HepG2 (cell line): Measurements from ENCODE around the gene KLF12. TPM values are rescaled to one million over a fixed set of nuclear protein-coding genes. Genes with fewer than 3 reads are reported as not detected.

Experiments
- ATAD3A ChIP-seq: sonication (generic); formaldehyde crosslinking; IDR thresholded peaks from 2 replicates; pipeline ENCODE4 v1.4.0; 2020; ENCODE audit warnings: missing genetic modification reagents
- CENPT ChIP-seq: sonication (generic); formaldehyde crosslinking; IDR thresholded peaks from 2 replicates; pipeline ENCODE4 v1.8.0; 2022; ENCODE audit warnings: low read depth, mild to moderate bottlenecking, moderate library complexity, missing genetic modification reagents
- HNF4A ChIP-seq: sonication (generic); formaldehyde crosslinking; IDR thresholded peaks from 2 replicates; pipeline ENCODE4 v1.4.0; 2020; ENCODE audit warnings: missing genetic modification reagents
- HNF4G ChIP-seq, 2 experiments: sonication (generic) in 1 of 2; formaldehyde crosslinking in 1 of 2; IDR thresholded peaks; 2 replicates each; pipeline versions ENCODE4 v1.4.0 to v1.6.1; 2011 to 2020; ENCODE audit warnings: borderline replicate concordance in 2 of 2, low read depth in 2 of 2, mild to moderate bottlenecking in 2 of 2, low read length in 1 of 2, missing genetic modification reagents in 1 of 2, moderate library complexity in 1 of 2
- NFIC ChIP-seq: IDR thresholded peaks from 2 replicates; pipeline ENCODE4 v1.6.1; 2012; ENCODE audit warnings: mild to moderate bottlenecking, low read length, inconsistent platforms
- RAD21 ChIP-seq: fragments of 450-650 bp; formaldehyde crosslinking; IDR thresholded peaks from 2 replicates; pipeline ENCODE4 v1.5.0; 2020; ENCODE audit warnings: mild to moderate bottlenecking
- SOX6 ChIP-seq, 2 experiments: fragments of 450-650 bp in 1 of 2; sonication (generic) in 1 of 2; formaldehyde crosslinking in 1 of 2; IDR thresholded peaks; 2 replicates each; pipeline versions ENCODE4 v1.4.0 to v1.6.1; 2017 to 2020; ENCODE audit warnings: antibody characterized with exemption in 1 of 2, mild to moderate bottlenecking in 1 of 2, missing genetic modification reagents in 1 of 2
- WIZ ChIP-seq: sonication (generic); formaldehyde crosslinking; IDR thresholded peaks from 2 replicates; pipeline ENCODE4 v1.5.1; 2020; ENCODE audit warnings: mild to moderate bottlenecking, missing genetic modification reagents
- ZNF253 ChIP-seq: sonication (generic); formaldehyde crosslinking; IDR thresholded peaks from 2 replicates; pipeline ENCODE4 v1.8.0; 2022; ENCODE audit warnings: mild to moderate bottlenecking, missing genetic modification reagents, borderline replicate concordance
- ZNF563 ChIP-seq: sonication (generic); formaldehyde crosslinking; IDR thresholded peaks from 2 replicates; pipeline ENCODE4 v1.8.0; 2022; ENCODE audit warnings: mild to moderate bottlenecking, moderate library complexity, missing genetic modification reagents
- polyA plus RNA-seq, 8 experiments: library from polyadenylated mRNA; depleted of rRNA in 3 of 8; stranded (reverse) in 7 of 8; unstranded in 1 of 8; fragments of >200 nt; fragmentation: Illumina TruSeq in 4 of 8; extraction: Trizol in 4 of 8; gene quantifications; 2 replicates each; pipeline versions ENCODE4 v1.2.1 to v1.2.3, GENCODE V29; 2011 to 2016; ENCODE audit warnings: low read depth in 4 of 8, missing spikeins in 1 of 8, mixed read lengths in 1 of 8; ENCODE audit not compliant: insufficient read depth in 1 of 8
- total RNA-seq, 5 experiments: library from RNA; depleted of rRNA; stranded (reverse); fragments of >200 nt; fragmentation: Illumina TruSeq; extraction: Trizol; gene quantifications; 2 replicates each; pipeline ENCODE4 v1.2.3, GENCODE V29; 2016; ENCODE audit warnings: low read depth in 1 of 5
- TF ChIP-seq, protein P1 (sequence below): sonication (generic); formaldehyde crosslinking; IDR thresholded peaks from 2 replicates; pipeline ENCODE4 v1.5.1; 2020; ENCODE audit warnings: mild to moderate bottlenecking, missing genetic modification reagents
- TF ChIP-seq, protein P2 (sequence below): sonication (generic); formaldehyde crosslinking; IDR thresholded peaks from 2 replicates; pipeline ENCODE4 v1.9.0; 2021; ENCODE audit warnings: mild to moderate bottlenecking, missing genetic modification reagents
- TF ChIP-seq, protein P3 (sequence below): sonication (generic); formaldehyde crosslinking; conservative IDR thresholded peaks from 2 replicates; pipeline ENCODE4 v1.4.0; 2020; ENCODE audit warnings: mild to moderate bottlenecking, missing genetic modification reagents, moderate library complexity

KLF12 gene
- total and polyA plus RNA-seq, 2 of the 13 experiments (the other 11 are each of a cell fraction or from before 2014, with no cell fraction given): 0.66 to 1.5 TPM

DNA sequence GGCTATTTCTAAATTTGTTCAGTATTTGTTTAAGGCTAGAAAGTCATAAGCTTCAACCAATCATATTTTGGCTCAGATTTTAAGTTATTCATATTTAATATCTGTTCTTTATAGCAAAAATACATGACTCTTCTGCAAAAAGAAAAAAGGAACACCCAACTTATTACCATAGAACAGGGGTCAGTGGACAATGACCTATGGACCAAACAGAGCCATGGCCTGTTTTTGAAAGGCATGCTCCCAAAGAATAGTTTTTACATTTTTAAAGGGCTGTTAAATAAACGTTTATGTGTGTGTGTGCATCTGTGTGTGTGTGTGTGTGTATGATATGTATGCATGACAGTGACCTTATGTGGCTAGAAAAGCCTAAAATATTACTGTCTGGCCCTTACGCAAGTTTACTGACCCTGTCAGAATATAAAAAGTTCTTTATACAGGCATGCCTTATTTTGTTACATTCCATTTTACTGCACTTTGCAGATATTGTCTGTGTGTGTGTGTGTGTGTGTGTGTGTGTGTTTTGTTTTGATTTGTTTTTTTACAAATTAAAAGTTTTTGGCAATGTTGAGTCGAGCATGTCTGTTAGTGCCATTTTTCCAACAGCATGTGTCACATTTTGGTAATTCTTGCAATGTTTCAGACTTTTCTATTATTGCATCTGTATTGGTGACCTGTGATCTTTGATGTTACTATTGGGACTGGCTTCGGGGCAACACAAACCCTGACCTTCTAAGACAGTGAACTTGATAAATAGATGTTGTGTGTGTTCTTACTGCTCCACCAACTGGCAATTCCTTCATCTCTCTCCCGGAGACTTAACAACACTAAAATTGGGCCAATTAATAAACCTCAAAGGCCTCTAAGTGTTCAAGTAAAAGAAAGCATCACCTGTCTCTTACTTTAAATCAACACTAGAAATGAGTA is 22.0 kb downstream of the KLF12 start (continued):
- TF ChIP-seq, protein P1, sequence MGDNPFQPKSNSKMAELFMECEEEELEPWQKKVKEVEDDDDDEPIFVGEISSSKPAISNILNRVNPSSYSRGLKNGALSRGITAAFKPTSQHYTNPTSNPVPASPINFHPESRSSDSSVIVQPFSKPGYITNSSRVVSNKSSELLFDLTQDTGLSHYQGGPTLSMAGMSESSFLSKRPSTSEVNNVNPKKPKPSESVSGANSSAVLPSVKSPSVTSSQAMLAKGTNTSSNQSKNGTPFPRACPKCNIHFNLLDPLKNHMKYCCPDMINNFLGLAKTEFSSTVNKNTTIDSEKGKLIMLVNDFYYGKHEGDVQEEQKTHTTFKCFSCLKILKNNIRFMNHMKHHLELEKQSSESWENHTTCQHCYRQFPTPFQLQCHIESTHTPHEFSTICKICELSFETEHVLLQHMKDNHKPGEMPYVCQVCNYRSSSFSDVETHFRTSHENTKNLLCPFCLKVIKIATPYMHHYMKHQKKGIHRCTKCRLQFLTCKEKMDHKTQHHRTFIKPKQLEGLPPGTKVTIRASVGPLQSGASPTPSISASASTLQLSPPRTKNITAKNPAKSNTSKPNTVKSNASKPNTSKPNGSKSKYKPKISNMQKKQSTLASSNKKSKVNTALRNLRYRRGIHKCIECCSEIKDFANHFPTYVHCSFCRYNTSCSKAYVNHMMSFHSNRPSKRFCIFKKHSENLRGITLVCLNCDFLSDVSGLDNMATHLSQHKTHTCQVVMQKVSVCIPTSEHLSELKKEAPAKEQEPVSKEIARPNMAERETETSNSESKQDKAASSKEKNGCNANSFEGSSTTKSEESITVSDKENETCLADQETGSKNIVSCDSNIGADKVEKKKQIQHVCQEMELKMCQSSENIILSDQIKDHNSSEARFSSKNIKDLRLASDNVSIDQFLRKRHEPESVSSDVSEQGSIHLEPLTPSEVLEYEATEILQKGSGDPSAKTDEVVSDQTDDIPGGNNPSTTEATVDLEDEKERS: 0 out of 2 replicates have a peak, but pooled peaks have one; percentile 37
- TF ChIP-seq ZNF253: no peak
- TF ChIP-seq NFIC: 0 out of 2 replicates have a peak, but pooled peaks have one; percentile 16
- TF ChIP-seq WIZ: no peak
- no peak for TF ChIP-seq RAD21 (CRISPR knock-in tag)
- peak; percentile 62 for TF ChIP-seq HNF4A (CRISPR knock-in tag)
- TF ChIP-seq, protein P2, sequence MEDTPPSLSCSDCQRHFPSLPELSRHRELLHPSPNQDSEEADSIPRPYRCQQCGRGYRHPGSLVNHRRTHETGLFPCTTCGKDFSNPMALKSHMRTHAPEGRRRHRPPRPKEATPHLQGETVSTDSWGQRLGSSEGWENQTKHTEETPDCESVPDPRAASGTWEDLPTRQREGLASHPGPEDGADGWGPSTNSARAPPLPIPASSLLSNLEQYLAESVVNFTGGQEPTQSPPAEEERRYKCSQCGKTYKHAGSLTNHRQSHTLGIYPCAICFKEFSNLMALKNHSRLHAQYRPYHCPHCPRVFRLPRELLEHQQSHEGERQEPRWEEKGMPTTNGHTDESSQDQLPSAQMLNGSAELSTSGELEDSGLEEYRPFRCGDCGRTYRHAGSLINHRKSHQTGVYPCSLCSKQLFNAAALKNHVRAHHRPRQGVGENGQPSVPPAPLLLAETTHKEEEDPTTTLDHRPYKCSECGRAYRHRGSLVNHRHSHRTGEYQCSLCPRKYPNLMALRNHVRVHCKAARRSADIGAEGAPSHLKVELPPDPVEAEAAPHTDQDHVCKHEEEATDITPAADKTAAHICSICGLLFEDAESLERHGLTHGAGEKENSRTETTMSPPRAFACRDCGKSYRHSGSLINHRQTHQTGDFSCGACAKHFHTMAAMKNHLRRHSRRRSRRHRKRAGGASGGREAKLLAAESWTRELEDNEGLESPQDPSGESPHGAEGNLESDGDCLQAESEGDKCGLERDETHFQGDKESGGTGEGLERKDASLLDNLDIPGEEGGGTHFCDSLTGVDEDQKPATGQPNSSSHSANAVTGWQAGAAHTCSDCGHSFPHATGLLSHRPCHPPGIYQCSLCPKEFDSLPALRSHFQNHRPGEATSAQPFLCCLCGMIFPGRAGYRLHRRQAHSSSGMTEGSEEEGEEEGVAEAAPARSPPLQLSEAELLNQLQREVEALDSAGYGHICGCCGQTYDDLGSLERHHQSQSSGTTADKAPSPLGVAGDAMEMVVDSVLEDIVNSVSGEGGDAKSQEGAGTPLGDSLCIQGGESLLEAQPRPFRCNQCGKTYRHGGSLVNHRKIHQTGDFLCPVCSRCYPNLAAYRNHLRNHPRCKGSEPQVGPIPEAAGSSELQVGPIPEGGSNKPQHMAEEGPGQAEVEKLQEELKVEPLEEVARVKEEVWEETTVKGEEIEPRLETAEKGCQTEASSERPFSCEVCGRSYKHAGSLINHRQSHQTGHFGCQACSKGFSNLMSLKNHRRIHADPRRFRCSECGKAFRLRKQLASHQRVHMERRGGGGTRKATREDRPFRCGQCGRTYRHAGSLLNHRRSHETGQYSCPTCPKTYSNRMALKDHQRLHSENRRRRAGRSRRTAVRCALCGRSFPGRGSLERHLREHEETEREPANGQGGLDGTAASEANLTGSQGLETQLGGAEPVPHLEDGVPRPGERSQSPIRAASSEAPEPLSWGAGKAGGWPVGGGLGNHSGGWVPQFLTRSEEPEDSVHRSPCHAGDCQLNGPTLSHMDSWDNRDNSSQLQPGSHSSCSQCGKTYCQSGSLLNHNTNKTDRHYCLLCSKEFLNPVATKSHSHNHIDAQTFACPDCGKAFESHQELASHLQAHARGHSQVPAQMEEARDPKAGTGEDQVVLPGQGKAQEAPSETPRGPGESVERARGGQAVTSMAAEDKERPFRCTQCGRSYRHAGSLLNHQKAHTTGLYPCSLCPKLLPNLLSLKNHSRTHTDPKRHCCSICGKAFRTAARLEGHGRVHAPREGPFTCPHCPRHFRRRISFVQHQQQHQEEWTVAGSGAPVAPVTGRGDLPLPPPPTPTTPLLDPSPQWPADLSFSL (CRISPR knock-in tag): peak; percentile 72; the same call in 1 of the 2 replicates
- TF ChIP-seq ZNF563: no peak
- no peak for TF ChIP-seq ATAD3A (CRISPR knock-in tag)
- peak; percentile 28; the same call in 1 of the 2 replicates for TF ChIP-seq HNF4G (IDR thresholded peaks at IDR 0.05; ENCODE audit: borderline replicate concordance, low read depth, low read length)
- no peak for TF ChIP-seq HNF4G (CRISPR knock-in tag; IDR thresholded peaks at IDR 0.05; ENCODE audit: borderline replicate concordance, low read depth)
- TF ChIP-seq, protein P3, sequence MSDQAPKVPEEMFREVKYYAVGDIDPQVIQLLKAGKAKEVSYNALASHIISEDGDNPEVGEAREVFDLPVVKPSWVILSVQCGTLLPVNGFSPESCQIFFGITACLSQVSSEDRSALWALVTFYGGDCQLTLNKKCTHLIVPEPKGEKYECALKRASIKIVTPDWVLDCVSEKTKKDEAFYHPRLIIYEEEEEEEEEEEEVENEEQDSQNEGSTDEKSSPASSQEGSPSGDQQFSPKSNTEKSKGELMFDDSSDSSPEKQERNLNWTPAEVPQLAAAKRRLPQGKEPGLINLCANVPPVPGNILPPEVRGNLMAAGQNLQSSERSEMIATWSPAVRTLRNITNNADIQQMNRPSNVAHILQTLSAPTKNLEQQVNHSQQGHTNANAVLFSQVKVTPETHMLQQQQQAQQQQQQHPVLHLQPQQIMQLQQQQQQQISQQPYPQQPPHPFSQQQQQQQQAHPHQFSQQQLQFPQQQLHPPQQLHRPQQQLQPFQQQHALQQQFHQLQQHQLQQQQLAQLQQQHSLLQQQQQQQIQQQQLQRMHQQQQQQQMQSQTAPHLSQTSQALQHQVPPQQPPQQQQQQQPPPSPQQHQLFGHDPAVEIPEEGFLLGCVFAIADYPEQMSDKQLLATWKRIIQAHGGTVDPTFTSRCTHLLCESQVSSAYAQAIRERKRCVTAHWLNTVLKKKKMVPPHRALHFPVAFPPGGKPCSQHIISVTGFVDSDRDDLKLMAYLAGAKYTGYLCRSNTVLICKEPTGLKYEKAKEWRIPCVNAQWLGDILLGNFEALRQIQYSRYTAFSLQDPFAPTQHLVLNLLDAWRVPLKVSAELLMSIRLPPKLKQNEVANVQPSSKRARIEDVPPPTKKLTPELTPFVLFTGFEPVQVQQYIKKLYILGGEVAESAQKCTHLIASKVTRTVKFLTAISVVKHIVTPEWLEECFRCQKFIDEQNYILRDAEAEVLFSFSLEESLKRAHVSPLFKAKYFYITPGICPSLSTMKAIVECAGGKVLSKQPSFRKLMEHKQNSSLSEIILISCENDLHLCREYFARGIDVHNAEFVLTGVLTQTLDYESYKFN (CRISPR knock-in tag): peak; percentile 61
- no peak for TF ChIP-seq SOX6 (IDR thresholded peaks at IDR 0.05)
- peak; percentile 49; the same call in 1 of the 2 replicates for TF ChIP-seq SOX6 (CRISPR knock-in tag; IDR thresholded peaks at IDR 0.05)
- no peak for TF ChIP-seq CENPT (CRISPR knock-in tag)
